K562 (cell line): ENCODE results near the gene TIMM44. TPM values are rescaled to one million over a fixed set of nuclear protein-coding genes. Genes with fewer than 3 reads are reported as not detected.

Experiments
- ATAC-seq: fragments of 200-7000 bp; cut with Tn5 transposase; 3 replicates; pipeline ENCODE4 v1.9.1; 2020; ENCODE audit warnings: moderate library complexity
- BruUV-seq: library from RNA; stranded (reverse); fragments of 400-500 nt; replicated peaks from 2 replicates; lab custom pipeline; 2021; lab: Mats Ljungman, UMichigan
- CTCF ChIA-PET: fragments of 300-600 bp; formaldehyde crosslinking; extraction: SDS; loops from one replicate; lab custom pipeline; 2021; ENCODE audit warnings: low intra/inter-chr PET ratio; lab: Yijun Ruan, JAX
- POLR2A ChIA-PET: fragments of 300-600, 350-650 bp; sonication (Branson Sonifier 250); formaldehyde crosslinking; extraction: SDS; loops from one replicate; lab custom pipeline; 2021; ENCODE audit warnings: antibody characterized with exemption, inconsistent platforms; lab: Yijun Ruan, JAX
- DNase-seq, 4 experiments: peaks; one replicate each; pipeline versions ENCODE4 v3.0.0 to v3.0.0-alpha.2; 2011 to 2018; ENCODE audit warnings: low spot score in 3 of 4, mixed read lengths in 3 of 4; ENCODE audit errors: extremely low read depth in 1 of 4
- FAIRE-seq: peaks from 2 replicates; lab custom pipeline; 2011; peaks lifted over from hg19 to GRCh38; lab: Jason Lieb, UNC
- H2AFZ ChIP-seq: 2 replicates; pipeline ENCODE4 v1.6.0; 2011; ENCODE audit warnings: low read depth, low read length, control low read depth, inconsistent platforms
- H3K27ac ChIP-seq: fragments of 200-600 bp; 3 replicates; pipeline ENCODE4 v1.8.0; 2011; ENCODE audit warnings: low read depth, mild to moderate bottlenecking, control low read depth, inconsistent platforms, low read length, moderate library complexity, mixed read lengths; ENCODE audit errors: extremely low read depth
- H3K27me3 ChIP-seq, 2 experiments: fragments of 300-600 bp in 1 of 2; 2 replicates in 1 of 2; 3 replicates in 1 of 2; pipeline versions ENCODE4 v1.6.0 to v1.8.0; 2011; ENCODE audit warnings: inconsistent platforms in 2 of 2, low read length in 2 of 2, mild to moderate bottlenecking in 1 of 2, mixed read lengths in 1 of 2, moderate library complexity in 1 of 2; ENCODE audit not compliant: control insufficient read depth in 2 of 2, insufficient read depth in 2 of 2
- H3K36me3 ChIP-seq: fragments of 300-600 bp; 3 replicates; pipeline ENCODE4 v1.8.0; 2011; ENCODE audit warnings: mild to moderate bottlenecking, low read length, inconsistent platforms; ENCODE audit not compliant: control insufficient read depth, insufficient read depth
- H3K4me1 ChIP-seq, 2 experiments: fragments of 200-600 bp in 1 of 2; replicated peaks in 1 of 2; 2 replicates in 1 of 2; 3 replicates in 1 of 2; pipeline versions ENCODE4 v1.5.1 to v1.8.0; 2011; ENCODE audit warnings: inconsistent platforms in 2 of 2, low read length in 2 of 2, mild to moderate bottlenecking in 1 of 2, mixed read lengths in 1 of 2, moderate library complexity in 1 of 2; ENCODE audit not compliant: control insufficient read depth in 2 of 2, insufficient read depth in 2 of 2
- H3K4me2 ChIP-seq: 2 replicates; pipeline ENCODE4 v1.6.1; 2011; ENCODE audit warnings: low read length, control low read depth, inconsistent platforms, mixed read lengths; ENCODE audit not compliant: insufficient read depth
- H3K4me3 ChIP-seq: fragments of 200-600 bp; sonication (generic), shearing (Covaris generic); 2 replicates; pipeline ENCODE4 v1.5.1; 2016; ENCODE audit warnings: control low read depth, inconsistent platforms
- H3K79me2 ChIP-seq: fragments of 200-600 bp; 3 replicates; pipeline ENCODE4 v1.8.0; 2011; ENCODE audit warnings: low read length, inconsistent platforms; ENCODE audit not compliant: control insufficient read depth, insufficient read depth
- H3K9ac ChIP-seq, 2 experiments: 2 replicates each; pipeline versions ENCODE4 v1.6.0 to v1.6.1; 2011; ENCODE audit warnings: low read depth in 2 of 2, low read length in 2 of 2, control low read depth in 1 of 2, inconsistent platforms in 1 of 2, mild to moderate bottlenecking in 1 of 2, mixed read lengths in 1 of 2; ENCODE audit not compliant: insufficient read depth in 1 of 2
- H3K9me1 ChIP-seq: one replicate; pipeline ENCODE4 v1.6.0; 2011; ENCODE audit warnings: inconsistent platforms, mild to moderate bottlenecking, low read length, moderate library complexity; ENCODE audit not compliant: control insufficient read depth, insufficient read depth
- H3K9me3 ChIP-seq: replicated peaks from 2 replicates; pipeline ENCODE4 v1.5.1; 2011; ENCODE audit warnings: low read depth, low read length, inconsistent platforms; ENCODE audit not compliant: control insufficient read depth, insufficient read depth
- H4K20me1 ChIP-seq: replicated peaks from 2 replicates; pipeline ENCODE4 v1.6.1; 2011; ENCODE audit warnings: low read length, inconsistent platforms, mixed read lengths; ENCODE audit not compliant: control insufficient read depth, insufficient read depth
- COPS2 ChIP-seq: fragments of 450-650 bp; conservative IDR thresholded peaks from 2 replicates; pipeline ENCODE4 v1.6.1; 2016; ENCODE audit warnings: mild to moderate bottlenecking, moderate library complexity
- GATAD2A ChIP-seq: fragments of 450-650 bp; IDR thresholded peaks from 2 replicates; pipeline ENCODE4 v1.6.1; 2017
- GTF2A2 ChIP-seq: IDR thresholded peaks from 2 replicates; pipeline ENCODE4 v1.6.1; 2016; ENCODE audit warnings: mild to moderate bottlenecking, missing genetic modification characterization, missing compliant biosample characterization
- NR4A1 ChIP-seq, 2 experiments: fragments of 250-450 bp in 1 of 2; fragments of 450-650 bp in 1 of 2; sonication (Bioruptor Pico) in 1 of 2; IDR thresholded peaks; 2 replicates each; pipeline versions ENCODE4 v1.4.0 to v1.6.1; 2016 to 2020; ENCODE audit warnings: mild to moderate bottlenecking in 2 of 2, missing compliant biosample characterization in 1 of 2, missing genetic modification characterization in 1 of 2, moderate library complexity in 1 of 2
- PBX2 ChIP-seq, 2 experiments: IDR thresholded peaks in 1 of 2; conservative IDR thresholded peaks in 1 of 2; 2 replicates each; pipeline ENCODE4 v1.6.1; 2016; ENCODE audit warnings: low read depth in 2 of 2, mild to moderate bottlenecking in 1 of 2, missing compliant biosample characterization in 1 of 2, missing genetic modification characterization in 1 of 2, moderate library complexity in 1 of 2
- PHB ChIP-seq: fragments of 250-450 bp; sonication (Bioruptor Pico); IDR thresholded peaks from 2 replicates; pipeline ENCODE4 v1.5.0; 2021
- PHTF2 ChIP-seq: fragments of 250-450 bp; sonication (Bioruptor Pico); IDR thresholded peaks from 2 replicates; pipeline ENCODE4 v1.5.0; 2021; ENCODE audit warnings: mild to moderate bottlenecking
- POLR3G ChIP-seq: IDR thresholded peaks from 2 replicates; pipeline ENCODE4 v1.6.1; 2011; ENCODE audit not compliant: insufficient read length, insufficient replicate concordance; ENCODE audit errors: extremely low read depth
- TSHZ1 ChIP-seq: fragments of 250-450 bp; sonication (Bioruptor Pico); IDR thresholded peaks from 2 replicates; pipeline ENCODE4 v1.4.0; 2020; ENCODE audit warnings: mild to moderate bottlenecking, moderate library complexity
- XRCC4 ChIP-seq: IDR thresholded peaks from one replicate; pipeline ENCODE4 v1.6.1; 2011; ENCODE audit not compliant: insufficient read depth, insufficient read length; ENCODE audit errors: extremely low read depth
- WGBS: fragments of 100-300 bp; shearing (Covaris generic); methylation state at CpG from one replicate; pipeline ENCODE4 v1.1.6; 2016; ENCODE audit warnings: low coverage, mixed read lengths; ENCODE audit not compliant: insufficient coverage; ENCODE audit errors: missing lambda C conversion rate; 5-methylcytosine and 5-hydroxymethylcytosine counted together
- in situ Hi-C: fragments of 300-500 bp; cut with MboI; formaldehyde crosslinking; loops from 4 replicates; pipeline ENCODE4 v1.15.0; 2018; ENCODE audit warnings: inconsistent platforms, mixed read lengths
- intact Hi-C: fragments of 100-400 bp; cut with micrococcal nuclease; formaldehyde crosslinking; loops from 2 replicates; pipeline ENCODE4 v1.14.2; 2022
- polyA plus RNA-seq, 8 experiments: library from polyadenylated mRNA; depleted of rRNA in 4 of 8; stranded (reverse) in 5 of 8; unstranded in 3 of 8; fragments of >200 nt; fragmentation: Nextera tagmentation in 2 of 8; fragmentation: Illumina TruSeq in 1 of 8; extraction: Ambion mirVana in 2 of 8; extraction: Trizol in 1 of 8; gene quantifications; 2 replicates each; pipeline versions ENCODE4 v1.2.1 to v1.2.3, GENCODE V29; 2011 to 2014; ENCODE audit warnings: inconsistent platforms in 1 of 8, missing spikeins in 1 of 8
- total RNA-seq, 7 experiments: library from RNA; depleted of rRNA in 6 of 7; stranded (reverse); fragments of >200 nt in 6 of 7; fragmentation: Illumina TruSeq in 2 of 7; extraction: Trizol in 2 of 7; gene quantifications; 2 replicates each; pipeline versions ENCODE4 v1.2.1 to v1.2.3, GENCODE V29; 2011 to 2021; ENCODE audit warnings: low replicate concordance in 1 of 7

TIMM44 gene
- total and polyA plus RNA-seq, 9 of the 15 experiments (the other 6 are each of a cell fraction or from before 2014, with no cell fraction given), result 10.3 to 231 (median 89.3) TPM

- TF ChIP-seq TSHZ1 (CRISPR knock-in tag) (no peak), GTF2A2 (tag) (no peak), POLR3G (no peak)
- TF ChIP-seq, all 486 proteins: peak for 0
Measured at GRCh38 chr19:7983286-7983950, 40.0 kb upstream of the TIMM44 start (continued).

GRCh38 chr19:7982651-7983099, 39.2 kb upstream of the TIMM44 start:
- intact Hi-C loops (no loop called here), in situ Hi-C loops (no loop called here)
- H2AFZ ChIP-seq, result no peak overlapping the region
- no peak for FAIRE-seq
- H3K36me3 ChIP-seq, result peaks cover 95% of the 10 kb centered on the region
- TF ChIP-seq PHTF2 (CRISPR knock-in tag) (no peak), PHB (CRISPR knock-in tag) (no peak), PBX2 (CRISPR knock-in tag; IDR thresholded peaks at IDR 0.05; ENCODE audit: low read depth) (no peak), PBX2 (tag; conservative IDR thresholded peaks at IDR 0.05; ENCODE audit: low read depth) (no peak), GATAD2A (no peak), XRCC4 (no peak), NR4A1 (CRISPR knock-in tag; IDR thresholded peaks at IDR 0.05) (no peak), NR4A1 (tag; IDR thresholded peaks at IDR 0.05) (no peak), COPS2 (no peak)
- H3K27ac ChIP-seq, result no peak overlapping the region
- no peak for ATAC-seq
- no peak overlapping the region for H3K4me3 ChIP-seq
- peaks cover 30% of the 10 kb centered on the region; the same call in 1 of the 2 replicates for H4K20me1 ChIP-seq
- peaks cover 59% of the 10 kb centered on the region for H3K79me2 ChIP-seq
- no peak for DNase-seq
- H3K4me1 ChIP-seq, result peaks cover 12 to 48% of the 10 kb centered on the region in 2 experiments; a peak in 4 of 5 replicates
- peaks cover 7% of the 10 kb centered on the region for H3K9me1 ChIP-seq
- H3K27me3 ChIP-seq, result no peaks in the 10 kb centered on the region
- H3K9me3 ChIP-seq, result no peaks in the 10 kb centered on the region; the same call in 1 of the 2 replicates
- POLR2A ChIA-PET, result interaction anchor here (0.6 to 0.8 kb wide), 3 partner anchors 16 to 159 kb away, joined by 3 to 5 read pairs (median 3); partner anchors contain the start of gene TIMM44
- no peak overlapping the region for H3K4me2 ChIP-seq
- WGBS, result 92% methylated on average over 21 of the region's 21 CpGs
- CTCF ChIA-PET, result interaction anchor here (0.5 kb wide), 1 partner anchor 283 kb away, joined by 3 read pairs; no protein-coding TSS in a partner anchor
- H3K9ac ChIP-seq, result peak overlapping the region in 1 of 2 experiments; percentile 76; a peak in 1 of 4 replicates
- BruUV-seq, result no TSS peak
